Mesothelial cell of epicardium (in vitro differentiated cells): ENCODE results near the gene PAPLN. TPM values are rescaled to one million over a fixed set of nuclear protein-coding genes. Genes with fewer than 3 reads are reported as not detected.

Experiments used
- DNase-seq, 2 experiments: peaks; one replicate each; pipeline ENCODE4 v3.0.0; 2021; ENCODE audit warnings: low spot score in 2 of 2; ENCODE audit not compliant: unreplicated experiment in 2 of 2
- H3K27ac Mint-ChIP-seq: 2 replicates; pipeline ENCODE4 v1.8.0; 2021; ENCODE audit warnings: mixed read lengths
- H3K27me3 Mint-ChIP-seq: 2 replicates; pipeline ENCODE4 v1.8.0; 2021; ENCODE audit warnings: low read depth, mixed read lengths
- H3K36me3 Mint-ChIP-seq: 2 replicates; pipeline ENCODE4 v1.8.0; 2021; ENCODE audit warnings: mixed read lengths
- H3K4me1 Mint-ChIP-seq: 2 replicates; pipeline ENCODE4 v1.8.0; 2021; ENCODE audit warnings: mixed read lengths
- H3K4me3 Mint-ChIP-seq: 2 replicates; pipeline ENCODE4 v1.8.0; 2021; ENCODE audit warnings: mild to moderate bottlenecking, moderate library complexity, mixed read lengths
- H3K9me3 Mint-ChIP-seq: 2 replicates; pipeline ENCODE4 v1.8.0; 2021; ENCODE audit warnings: mixed read lengths
- CTCF ChIP-seq: fragments of 200-600 bp; sonication (generic); IDR thresholded peaks from one replicate; pipeline ENCODE4 v1.5.0; 2021; ENCODE audit warnings: antibody characterized with exemption; ENCODE audit not compliant: unreplicated experiment
- total RNA-seq: library from RNA; stranded (reverse); gene quantifications from 3 replicates; pipeline ENCODE4 v1.2.1, GENCODE V29; 2021

PAPLN gene
- total RNA-seq, 1 donor from 2014 or later = 10.6 TPM

- H3K4me3 Mint-ChIP-seq = no peak overlapping the region
- no peak for DNase-seq
- no peak for TF ChIP-seq CTCF
- H3K36me3 Mint-ChIP-seq = no peaks in the 10 kb centered on the region
- peaks cover 1% of the 10 kb centered on the region for H3K27me3 Mint-ChIP-seq
- no peaks in the 10 kb centered on the region for H3K9me3 Mint-ChIP-seq
- no peak overlapping the region for H3K27ac Mint-ChIP-seq
- no peaks in the 10 kb centered on the region for H3K4me1 Mint-ChIP-seq
Measured at GRCh38 chr14:73251516-73252215, 14.4 kb downstream of the PAPLN start.

- peaks cover 1% of the 10 kb centered on the region for H3K27me3 Mint-ChIP-seq
- no peak for TF ChIP-seq CTCF
- H3K4me1 Mint-ChIP-seq = no peaks in the 10 kb centered on the region
- no peak for DNase-seq
- no peaks in the 10 kb centered on the region for H3K9me3 Mint-ChIP-seq
- no peak overlapping the region for H3K27ac Mint-ChIP-seq
- H3K4me3 Mint-ChIP-seq = no peak overlapping the region
- H3K36me3 Mint-ChIP-seq = no peaks in the 10 kb centered on the region
Measured at GRCh38 chr14:73252491-73253322, 15.4 kb downstream of the PAPLN start.

- Mint-ChIP-seq H3K4me3 (no peak overlapping the region), H3K27me3 (peaks cover 1% of the 10 kb centered on the region), H3K27ac (no peak overlapping the region), H3K4me1 (no peaks in the 10 kb centered on the region), H3K36me3 (no peaks in the 10 kb centered on the region), H3K9me3 (no peaks in the 10 kb centered on the region)
- DNase-seq = no peak
- TF ChIP-seq CTCF = no peak
Measured at GRCh38 chr14:73253323-73253610, 16.0 kb downstream of the PAPLN start.

GRCh38 chr14:73253721-73254120 is 16.4 kb downstream of the PAPLN start:
- H3K4me1 Mint-ChIP-seq = no peaks in the 10 kb centered on the region
- H3K9me3 Mint-ChIP-seq = no peaks in the 10 kb centered on the region

GRCh38 chr14:73254247-73255004 is 17.1 kb downstream of the PAPLN start:
- Mint-ChIP-seq H3K27ac (no peak overlapping the region), H3K9me3 (no peaks in the 10 kb centered on the region), H3K36me3 (no peaks in the 10 kb centered on the region), H3K4me3 (no peak overlapping the region), H3K27me3 (no peaks in the 10 kb centered on the region), H3K4me1 (no peaks in the 10 kb centered on the region)
- no peak for DNase-seq
- TF ChIP-seq CTCF = no peak

More at GRCh38 chr14:73253721-73254120, 16.4 kb downstream of the PAPLN start:
- no peak for TF ChIP-seq CTCF
- Mint-ChIP-seq H3K27ac (no peak overlapping the region), H3K36me3 (no peaks in the 10 kb centered on the region), H3K4me3 (no peak overlapping the region), H3K27me3 (peaks cover 1% of the 10 kb centered on the region)
- no peak for DNase-seq
